Measurements from ENCODE around the gene TRA2A.

DNA sequence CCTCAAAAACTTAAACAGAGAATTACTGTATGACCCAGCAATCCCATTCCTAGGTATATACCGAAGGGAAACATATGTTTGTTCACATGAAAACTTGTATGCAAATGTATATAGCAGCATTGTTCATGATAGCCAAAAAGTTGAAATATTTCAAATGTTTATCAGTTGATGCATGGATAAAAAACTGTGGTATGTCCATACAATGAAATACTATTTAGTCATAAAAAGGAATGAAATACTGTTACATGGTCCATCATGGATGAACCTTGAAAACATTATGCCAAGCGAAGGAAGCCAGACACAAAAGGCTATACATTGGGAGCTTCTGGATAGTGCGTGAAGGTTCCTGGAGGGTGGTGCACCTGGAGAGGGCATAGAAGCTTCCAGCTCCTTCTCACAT, 11.0 kb upstream of the TRA2A start:
- TF ChIP-seq, protein P1, sequence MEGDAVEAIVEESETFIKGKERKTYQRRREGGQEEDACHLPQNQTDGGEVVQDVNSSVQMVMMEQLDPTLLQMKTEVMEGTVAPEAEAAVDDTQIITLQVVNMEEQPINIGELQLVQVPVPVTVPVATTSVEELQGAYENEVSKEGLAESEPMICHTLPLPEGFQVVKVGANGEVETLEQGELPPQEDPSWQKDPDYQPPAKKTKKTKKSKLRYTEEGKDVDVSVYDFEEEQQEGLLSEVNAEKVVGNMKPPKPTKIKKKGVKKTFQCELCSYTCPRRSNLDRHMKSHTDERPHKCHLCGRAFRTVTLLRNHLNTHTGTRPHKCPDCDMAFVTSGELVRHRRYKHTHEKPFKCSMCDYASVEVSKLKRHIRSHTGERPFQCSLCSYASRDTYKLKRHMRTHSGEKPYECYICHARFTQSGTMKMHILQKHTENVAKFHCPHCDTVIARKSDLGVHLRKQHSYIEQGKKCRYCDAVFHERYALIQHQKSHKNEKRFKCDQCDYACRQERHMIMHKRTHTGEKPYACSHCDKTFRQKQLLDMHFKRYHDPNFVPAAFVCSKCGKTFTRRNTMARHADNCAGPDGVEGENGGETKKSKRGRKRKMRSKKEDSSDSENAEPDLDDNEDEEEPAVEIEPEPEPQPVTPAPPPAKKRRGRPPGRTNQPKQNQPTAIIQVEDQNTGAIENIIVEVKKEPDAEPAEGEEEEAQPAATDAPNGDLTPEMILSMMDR (IDR thresholded peaks at IDR 0.05; ENCODE audit: insufficient read depth, low read depth, low read length), result no peak
- TF ChIP-seq EZH2 (IDR thresholded peaks at IDR 0.05; ENCODE audit: insufficient read depth, low read length), result no peak

Data from astrocyte (in vitro differentiated cells and primary cell).